Tibial artery (tissue), 4 donors: ENCODE measurements around the gene KCNAB2.

Experiments
- DNase-seq, 2 donors: peaks; one replicate each; pipeline ENCODE4 v3.0.0-alpha.2; 2019
- H3K27ac ChIP-seq, 2 donors: fragments of 200-600 bp; sonication (generic) in 1 of 2; 1 replicate in 1 of 2; 2 replicates in 1 of 2; pipeline ENCODE4 v1.5.1; 2018 to 2019; ENCODE audit warnings: mild to moderate bottlenecking in 1 of 2
- H3K27me3 ChIP-seq, 2 donors: fragments of 200-600 bp; sonication (generic) in 1 of 2; one replicate each; pipeline versions ENCODE4 v1.5.1 to v1.6.0; 2016 to 2019
- H3K36me3 ChIP-seq, 3 donors: fragments of 200-600 bp; sonication (generic) in 2 of 3; one replicate each; pipeline ENCODE4 v1.5.1; 2016 to 2019; ENCODE audit warnings: mild to moderate bottlenecking in 2 of 3
- H3K4me1 ChIP-seq, 4 donors: fragments of 200-600 bp; sonication (generic) in 2 of 4; 1 replicate in 3 of 4; 2 replicates in 1 of 4; pipeline ENCODE4 v1.5.1; 2016 to 2019
- H3K4me3 ChIP-seq, 2 donors: fragments of 200-600 bp; sonication (generic) in 1 of 2; 1 replicate in 1 of 2; 2 replicates in 1 of 2; pipeline ENCODE4 v1.5.1; 2018 to 2019; ENCODE audit warnings: mild to moderate bottlenecking in 2 of 2
- H3K9me3 ChIP-seq, 3 donors: fragments of 200-600 bp; sonication (generic) in 1 of 3; one replicate each; pipeline ENCODE4 v1.5.1; 2016 to 2019
- intact Hi-C: fragments of 100-400 bp; cut with DNase I; formaldehyde crosslinking; loops from one replicate; pipeline ENCODE4 v1.15.0; 2023; ENCODE audit warnings: low total_unique reads
- TF ChIP-seq, protein P1 (sequence below), 2 experiments: fragments of 200-600 bp in 1 of 2; fragments of 450-650 bp in 1 of 2; IDR thresholded peaks; one replicate each; pipeline ENCODE4 v1.5.1; 2017 to 2019; ENCODE audit warnings: antibody characterized with exemption in 2 of 2, mild to moderate bottlenecking in 1 of 2, moderate library complexity in 1 of 2

KCNAB2 gene

DNA sequence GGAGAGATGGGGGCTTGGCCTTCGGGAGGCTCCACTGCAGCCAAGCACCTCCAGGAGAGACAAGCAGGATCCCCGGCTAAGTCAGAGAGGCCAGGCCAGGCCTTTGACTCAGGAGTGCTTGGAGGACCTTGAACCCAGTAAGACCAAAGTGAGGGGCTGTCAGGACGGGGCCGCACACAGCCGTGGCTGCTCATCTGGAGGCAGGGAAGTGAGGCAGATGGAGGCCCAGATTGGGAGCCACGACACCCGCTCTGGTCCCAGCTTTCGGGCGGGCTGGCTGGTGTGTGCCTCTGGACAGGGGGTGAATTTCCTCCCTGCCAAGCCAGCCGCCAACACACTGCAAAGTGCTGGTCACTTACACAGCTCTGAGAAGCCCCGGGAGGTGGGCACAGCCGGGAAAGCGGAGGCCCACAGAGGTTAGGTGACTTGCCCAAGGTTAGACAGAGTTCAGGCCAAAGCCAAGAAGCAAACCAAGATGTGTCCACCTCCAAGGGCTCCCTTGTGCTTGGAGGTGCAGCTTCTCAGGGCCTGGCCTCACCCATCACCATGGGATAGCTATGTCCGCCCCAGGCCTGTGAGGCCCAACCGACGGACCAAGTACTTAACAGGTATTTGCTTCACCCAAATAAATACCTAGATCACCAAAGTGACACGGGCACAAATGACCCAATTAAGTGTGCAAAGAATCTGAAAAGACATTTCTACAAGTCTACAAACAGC is 76.1 kb downstream of the KCNAB2 start:
- TF ChIP-seq, protein P1, sequence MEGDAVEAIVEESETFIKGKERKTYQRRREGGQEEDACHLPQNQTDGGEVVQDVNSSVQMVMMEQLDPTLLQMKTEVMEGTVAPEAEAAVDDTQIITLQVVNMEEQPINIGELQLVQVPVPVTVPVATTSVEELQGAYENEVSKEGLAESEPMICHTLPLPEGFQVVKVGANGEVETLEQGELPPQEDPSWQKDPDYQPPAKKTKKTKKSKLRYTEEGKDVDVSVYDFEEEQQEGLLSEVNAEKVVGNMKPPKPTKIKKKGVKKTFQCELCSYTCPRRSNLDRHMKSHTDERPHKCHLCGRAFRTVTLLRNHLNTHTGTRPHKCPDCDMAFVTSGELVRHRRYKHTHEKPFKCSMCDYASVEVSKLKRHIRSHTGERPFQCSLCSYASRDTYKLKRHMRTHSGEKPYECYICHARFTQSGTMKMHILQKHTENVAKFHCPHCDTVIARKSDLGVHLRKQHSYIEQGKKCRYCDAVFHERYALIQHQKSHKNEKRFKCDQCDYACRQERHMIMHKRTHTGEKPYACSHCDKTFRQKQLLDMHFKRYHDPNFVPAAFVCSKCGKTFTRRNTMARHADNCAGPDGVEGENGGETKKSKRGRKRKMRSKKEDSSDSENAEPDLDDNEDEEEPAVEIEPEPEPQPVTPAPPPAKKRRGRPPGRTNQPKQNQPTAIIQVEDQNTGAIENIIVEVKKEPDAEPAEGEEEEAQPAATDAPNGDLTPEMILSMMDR (IDR thresholded peaks at IDR 0.05): no peak
- H3K9me3 ChIP-seq: peaks cover 0 to 6% (median 6%) of the 10 kb centered on the region in 3 donors
- H3K4me1 ChIP-seq: no peaks in the 10 kb centered on the region
- DNase-seq: no peak
- no peak overlapping the region for H3K4me3 ChIP-seq
- peaks cover 0 to 21% of the 10 kb centered on the region in 2 donors for H3K27me3 ChIP-seq
- no peaks in the 10 kb centered on the region for H3K36me3 ChIP-seq
- intact Hi-C loops: no loop called here
- H3K27ac ChIP-seq: no peak overlapping the region

DNA sequence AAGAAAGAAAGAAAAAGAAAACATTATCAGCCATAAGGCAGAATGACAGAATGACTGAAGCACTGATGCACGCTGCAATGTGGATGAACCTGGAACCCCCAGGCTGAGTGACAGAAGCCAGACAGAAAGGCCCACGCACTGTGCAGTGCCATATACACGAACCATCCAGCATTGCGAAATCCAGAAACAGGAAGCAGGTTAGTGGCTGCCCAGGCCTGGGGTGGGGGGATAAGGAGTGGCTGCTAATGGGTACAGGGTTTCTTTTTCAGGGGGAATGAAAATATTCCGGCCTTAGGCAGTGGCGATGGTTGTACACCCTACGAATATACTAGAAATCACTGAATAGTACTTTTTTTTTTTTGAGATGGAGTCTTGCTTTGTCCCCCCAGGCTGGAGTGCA is 77.4 kb downstream of the KCNAB2 start:
- Histone ChIP-seq H3K36me3 (no peaks in the 10 kb centered on the region), H3K4me3 (no peak overlapping the region), H3K27ac (no peak overlapping the region), H3K27me3 (peaks cover 0 to 29% of the 10 kb centered on the region in 2 donors), H3K9me3 (no peaks in the 10 kb centered on the region), H3K4me1 (peaks cover 0 to 10% (median 4%) of the 10 kb centered on the region in 4 donors)
- no peak for DNase-seq
- intact Hi-C loops: no loop called here
- TF ChIP-seq, protein P1 (IDR thresholded peaks at IDR 0.05): no peak

DNA sequence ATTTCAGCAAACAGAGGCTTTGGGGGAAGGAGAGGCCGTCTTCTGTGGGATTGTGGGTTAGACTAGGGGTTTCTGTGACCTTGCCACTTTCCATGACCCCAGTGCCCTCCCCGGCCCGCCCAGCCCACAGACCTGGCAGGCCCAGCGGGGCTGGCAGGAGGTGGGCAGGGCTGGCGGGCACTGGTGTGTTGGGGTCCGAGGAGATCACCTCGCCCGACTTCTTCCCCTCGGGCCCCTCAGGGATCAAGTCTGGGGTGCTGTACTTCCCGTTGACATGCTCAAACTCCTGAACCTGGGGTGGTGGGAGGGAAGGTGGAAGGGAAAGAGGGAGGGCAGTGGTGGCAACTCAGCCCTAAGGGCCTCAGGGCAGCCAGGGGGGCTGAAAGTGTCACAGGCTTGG is 78.1 kb downstream of the KCNAB2 start:
- no peak for DNase-seq
- H3K36me3 ChIP-seq: no peaks in the 10 kb centered on the region
- no peak overlapping the region for H3K4me3 ChIP-seq
- peaks cover 0 to 10% (median 5%) of the 10 kb centered on the region in 4 donors for H3K4me1 ChIP-seq
- peaks cover 0 to 32% of the 10 kb centered on the region in 2 donors for H3K27me3 ChIP-seq
- H3K27ac ChIP-seq: no peak overlapping the region
- no peaks in the 10 kb centered on the region for H3K9me3 ChIP-seq
- intact Hi-C loops: no loop called here
- TF ChIP-seq, protein P1 (IDR thresholded peaks at IDR 0.05): no peak

DNA sequence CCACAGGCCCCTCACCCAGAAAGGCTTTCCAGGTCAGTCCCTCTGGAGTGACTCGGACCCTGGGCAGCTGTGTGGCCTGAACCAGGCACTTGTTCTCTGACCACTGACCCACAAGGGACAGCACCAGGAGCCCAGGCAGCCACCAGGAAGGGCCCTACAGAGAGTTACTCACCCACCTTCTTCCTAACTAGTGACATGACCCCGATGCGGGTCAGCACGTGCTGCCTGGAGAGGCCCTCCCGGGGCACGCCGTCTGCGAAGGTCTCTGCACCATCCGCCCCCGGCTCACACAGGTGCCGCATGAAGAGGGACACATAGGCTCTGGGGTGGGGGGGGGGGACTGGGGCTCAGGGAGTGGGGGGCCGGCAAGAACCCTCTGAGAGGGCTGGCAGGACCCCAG is 78.7 kb downstream of the KCNAB2 start:
- Histone ChIP-seq H3K36me3 (no peaks in the 10 kb centered on the region), H3K9me3 (no peaks in the 10 kb centered on the region), H3K27me3 (peaks cover 0 to 32% of the 10 kb centered on the region in 2 donors), H3K4me1 (peaks cover 0 to 10% (median 5%) of the 10 kb centered on the region in 4 donors), H3K4me3 (no peak overlapping the region), H3K27ac (no peak overlapping the region)
- TF ChIP-seq, protein P1 (IDR thresholded peaks at IDR 0.05): no peak
- no peak for DNase-seq
- intact Hi-C loops: no loop called here

DNA sequence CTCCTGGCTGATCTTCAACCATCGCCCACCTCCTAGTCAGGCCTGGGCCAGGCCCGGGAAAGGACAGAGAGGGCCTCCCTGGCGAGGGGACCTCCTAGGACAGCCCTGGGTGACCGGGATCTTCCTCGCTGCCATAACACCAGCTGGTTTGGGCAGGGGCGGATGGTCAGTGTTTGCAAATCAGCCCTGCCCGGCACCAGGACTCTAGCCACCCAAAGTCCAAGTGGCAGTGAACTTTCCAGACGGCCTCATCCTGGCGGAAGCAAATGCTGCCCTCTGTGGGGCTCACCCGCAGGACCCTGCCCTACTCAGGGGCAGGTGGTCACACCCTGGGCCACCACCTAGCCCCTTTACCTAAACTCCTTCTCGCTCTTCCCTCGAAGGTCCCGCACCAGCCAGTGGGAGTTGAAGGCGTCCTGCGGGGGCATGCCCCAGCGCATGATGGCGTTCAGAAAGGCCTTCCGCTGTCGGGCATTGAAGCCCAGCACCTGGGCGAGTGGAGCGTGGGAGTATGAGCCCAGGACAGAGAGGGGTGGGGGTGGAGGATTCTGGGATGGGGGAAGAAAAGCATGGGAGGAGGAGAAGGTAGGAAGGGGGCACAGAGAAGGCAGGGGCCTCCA is 79.2 kb downstream of the KCNAB2 start:
- Histone ChIP-seq H3K4me1 (peaks cover 0 to 10% (median 5%) of the 10 kb centered on the region in 4 donors), H3K36me3 (no peaks in the 10 kb centered on the region), H3K4me3 (no peak overlapping the region), H3K27ac (no peak overlapping the region), H3K9me3 (no peaks in the 10 kb centered on the region), H3K27me3 (peaks cover 0 to 34% of the 10 kb centered on the region in 2 donors)
- intact Hi-C loops: no loop called here
- TF ChIP-seq, protein P1 (IDR thresholded peaks at IDR 0.05): no peak
- DNase-seq: no peak
